ENCODE results near the gene PDGFA.

Gene PDGFA

GRCh38 chr7:512146-512510, 7.5 kb downstream of the PDGFA start:
- H3K36me3 ChIP-seq (replicated peaks): no peaks in the 10 kb centered on the region

DNA sequence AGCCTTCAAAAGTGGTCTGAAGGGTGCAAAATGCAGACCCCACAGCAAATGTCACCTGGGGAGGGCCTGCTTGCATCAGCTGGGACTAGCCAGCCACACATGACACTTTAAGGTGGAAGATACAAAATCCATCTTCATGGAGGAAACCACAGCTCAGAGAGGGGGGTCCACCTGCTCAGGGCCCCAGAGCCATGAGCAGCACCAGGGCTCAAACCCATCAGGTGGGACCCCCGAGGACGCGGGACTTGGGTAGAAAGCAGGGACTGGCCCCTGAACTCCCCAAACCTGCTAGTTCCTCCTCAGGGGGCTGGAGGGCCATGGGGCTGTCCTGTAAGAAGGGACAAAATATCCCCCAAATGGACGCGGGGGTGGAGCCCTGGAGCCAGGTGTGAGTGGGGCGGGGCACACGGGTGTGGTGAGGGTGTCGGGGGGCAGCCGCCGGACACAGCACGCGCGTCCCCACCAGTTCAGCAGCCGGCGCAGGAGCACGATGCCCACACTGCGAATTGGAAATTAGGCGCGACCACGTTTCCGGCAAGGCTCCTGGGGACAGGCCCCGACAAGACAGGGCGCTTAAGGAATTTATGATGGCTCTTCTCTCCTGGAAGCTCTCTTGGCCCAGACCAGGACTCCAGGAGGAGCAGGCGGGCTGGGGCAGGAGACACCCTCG, 8.0 kb downstream of the PDGFA start:
- Histone ChIP-seq H3K9me3 (no peaks in the 10 kb centered on the region), H3K4me3 (no peak overlapping the region), H3K36me3 (replicated peaks) (no peaks in the 10 kb centered on the region), H3K27me3 (ENCODE audit: low read depth) (no peaks in the 10 kb centered on the region), H3K4me1 (no peaks in the 10 kb centered on the region)
- in situ Hi-C loops (cut with MboI; ENCODE audit: low sequenced_read_pairs): no loop called here
- no peak for DNase-seq (ENCODE audit: low spot score in 2 of 2)

More at GRCh38 chr7:512146-512510, 7.5 kb downstream of the PDGFA start:
- Histone ChIP-seq H3K4me1 (no peaks in the 10 kb centered on the region), H3K27me3 (ENCODE audit: low read depth) (no peaks in the 10 kb centered on the region), H3K4me3 (no peak overlapping the region), H3K9me3 (no peaks in the 10 kb centered on the region)
- no peak for DNase-seq (ENCODE audit: low spot score in 2 of 2)
- in situ Hi-C loops (cut with MboI; ENCODE audit: low sequenced_read_pairs): no loop called here

GRCh38 chr7:510782-511281, 8.8 kb downstream of the PDGFA start:
- Histone ChIP-seq H3K4me3 (no peak overlapping the region), H3K4me1 (no peaks in the 10 kb centered on the region), H3K36me3 (replicated peaks) (no peaks in the 10 kb centered on the region), H3K27me3 (ENCODE audit: low read depth) (no peaks in the 10 kb centered on the region), H3K9me3 (no peaks in the 10 kb centered on the region)
- in situ Hi-C loops (cut with MboI; ENCODE audit: low sequenced_read_pairs): no loop called here
- DNase-seq (ENCODE audit: low spot score in 2 of 2): no peak

- no peaks in the 10 kb centered on the region for H3K9me3 ChIP-seq
- H3K27me3 ChIP-seq (ENCODE audit: low read depth): no peaks in the 10 kb centered on the region
- no peak overlapping the region for H3K4me3 ChIP-seq
- no peak for DNase-seq (ENCODE audit: low spot score in 2 of 2)
- no peaks in the 10 kb centered on the region for H3K36me3 ChIP-seq (replicated peaks)
- no peaks in the 10 kb centered on the region for H3K4me1 ChIP-seq
- in situ Hi-C loops (cut with MboI; ENCODE audit: low sequenced_read_pairs): no loop called here
Observed at GRCh38 chr7:510131-510481, 9.5 kb downstream of the PDGFA start.

DNA sequence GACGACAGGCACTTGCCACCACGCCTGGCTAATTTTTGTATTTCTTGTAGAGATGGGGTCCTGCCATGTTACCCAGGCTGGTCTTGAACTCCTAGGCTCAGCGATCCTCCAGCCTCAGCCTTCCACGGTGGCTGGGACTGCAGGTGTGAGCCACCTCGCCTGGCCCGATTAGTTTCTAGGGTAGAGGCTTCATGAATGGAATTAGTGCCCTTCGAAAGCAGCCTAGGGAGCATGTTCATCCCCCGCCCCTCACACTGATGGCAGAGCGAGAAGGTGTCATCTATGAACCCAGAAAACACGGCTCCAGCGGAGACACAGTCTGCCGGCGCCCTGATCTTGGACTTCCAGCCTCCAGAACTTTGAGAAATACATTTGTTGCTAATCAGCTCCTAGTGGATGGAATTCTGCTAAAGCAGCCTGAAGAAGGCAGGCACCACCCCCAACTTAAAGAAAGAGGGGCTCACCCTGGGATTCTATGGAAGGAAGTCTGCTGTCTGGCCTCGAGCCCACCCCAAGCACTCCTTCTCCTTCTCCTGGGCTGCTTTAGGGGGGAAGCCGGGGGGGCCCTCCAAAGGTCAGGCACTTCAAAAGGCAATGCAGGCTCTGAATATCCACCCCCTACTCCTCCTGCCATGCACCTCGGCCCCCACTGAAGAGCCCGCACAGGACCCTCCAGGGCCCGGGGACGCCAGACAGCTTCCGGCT, 10.1 kb downstream of the PDGFA start:
- in situ Hi-C loops (cut with MboI; ENCODE audit: low sequenced_read_pairs): no loop called here

DNA sequence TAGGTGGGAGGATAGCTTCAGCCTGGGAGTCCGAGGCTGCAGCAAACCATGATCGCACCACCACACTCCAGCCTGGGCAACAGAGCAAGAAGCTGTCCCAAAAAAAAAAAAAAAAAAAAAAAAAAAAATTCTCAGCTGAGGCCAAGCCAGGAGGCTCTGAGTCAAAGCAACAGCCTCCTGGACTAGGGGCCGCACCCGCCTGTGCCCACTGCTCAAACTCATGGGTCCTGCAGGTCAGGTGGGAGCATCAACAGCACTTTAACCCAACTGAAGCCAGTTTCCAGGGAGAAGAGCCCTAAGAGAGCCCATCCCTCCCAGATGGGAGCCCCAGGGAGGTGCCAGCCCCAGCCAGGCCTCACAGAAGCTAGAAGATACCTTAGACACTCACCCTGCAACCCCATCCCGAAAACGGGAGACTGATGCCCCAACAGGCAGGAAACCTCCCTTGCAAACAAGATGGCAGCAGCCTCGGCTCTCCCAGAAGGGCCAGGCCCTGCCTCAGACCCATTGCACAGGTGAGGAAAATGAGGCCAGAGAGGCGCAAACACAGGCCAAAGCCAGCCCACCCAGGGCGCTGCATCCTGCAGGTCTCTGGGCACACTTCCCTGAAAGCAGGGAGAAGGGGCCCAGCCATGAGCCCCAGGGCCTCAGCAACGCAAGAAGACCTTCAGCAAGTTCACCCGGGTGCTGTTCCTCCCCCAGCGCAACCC, 11.0 kb downstream of the PDGFA start:
- no peaks in the 10 kb centered on the region for H3K27me3 ChIP-seq (ENCODE audit: low read depth)
- no peak overlapping the region for H3K4me3 ChIP-seq
- no peaks in the 10 kb centered on the region for H3K36me3 ChIP-seq (replicated peaks)
- H3K9me3 ChIP-seq: no peaks in the 10 kb centered on the region
- in situ Hi-C loops (cut with MboI; ENCODE audit: low sequenced_read_pairs): no loop called here
- DNase-seq (ENCODE audit: low spot score in 2 of 2): no peak
- no peaks in the 10 kb centered on the region for H3K4me1 ChIP-seq

More for the DNA sequence above, 10.1 kb downstream of the PDGFA start:
- no peak for DNase-seq (ENCODE audit: low spot score in 2 of 2)
- Histone ChIP-seq H3K27me3 (ENCODE audit: low read depth) (no peaks in the 10 kb centered on the region), H3K9me3 (no peaks in the 10 kb centered on the region), H3K4me1 (no peaks in the 10 kb centered on the region), H3K4me3 (no peak overlapping the region), H3K36me3 (replicated peaks) (no peaks in the 10 kb centered on the region)

DNA sequence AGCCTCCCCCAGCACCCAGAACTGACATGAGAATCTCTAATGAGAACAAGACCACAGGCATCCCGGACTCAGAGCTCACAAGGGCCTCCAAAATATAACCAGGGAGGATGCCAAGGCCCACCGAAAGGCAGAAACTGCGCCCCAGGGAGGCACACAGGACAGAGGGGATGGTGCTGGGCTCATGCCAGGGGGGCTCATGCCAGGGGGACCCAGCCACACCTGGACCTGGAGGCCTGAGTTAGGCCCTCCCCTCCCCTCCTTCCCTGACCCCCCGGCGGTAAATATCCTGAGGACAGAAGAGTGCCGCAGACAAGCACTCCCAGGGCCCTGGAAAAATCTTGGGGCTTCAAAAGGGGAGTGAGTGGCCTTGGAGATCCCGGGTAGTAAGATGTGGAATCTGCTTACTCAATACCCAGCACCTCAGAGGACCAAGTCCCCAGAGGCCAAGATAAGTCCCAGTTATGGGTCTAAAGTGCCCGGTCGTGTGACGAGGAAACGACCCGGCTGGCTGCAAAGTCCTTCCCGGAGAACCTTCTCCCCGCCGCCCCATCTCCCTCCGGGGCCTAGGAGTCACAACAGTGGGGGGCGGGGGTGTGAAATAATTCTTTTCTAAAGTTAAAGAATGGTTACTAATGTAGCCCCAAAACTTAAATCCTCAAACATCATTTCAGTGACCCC, 11.9 kb downstream of the PDGFA start:
- in situ Hi-C loops (cut with MboI; ENCODE audit: low sequenced_read_pairs): no loop called here
- Histone ChIP-seq H3K27me3 (ENCODE audit: low read depth) (no peaks in the 10 kb centered on the region), H3K4me3 (no peak overlapping the region), H3K36me3 (replicated peaks) (no peaks in the 10 kb centered on the region), H3K9me3 (no peaks in the 10 kb centered on the region), H3K4me1 (no peaks in the 10 kb centered on the region)
- DNase-seq (ENCODE audit: low spot score in 2 of 2): no peak

DNA sequence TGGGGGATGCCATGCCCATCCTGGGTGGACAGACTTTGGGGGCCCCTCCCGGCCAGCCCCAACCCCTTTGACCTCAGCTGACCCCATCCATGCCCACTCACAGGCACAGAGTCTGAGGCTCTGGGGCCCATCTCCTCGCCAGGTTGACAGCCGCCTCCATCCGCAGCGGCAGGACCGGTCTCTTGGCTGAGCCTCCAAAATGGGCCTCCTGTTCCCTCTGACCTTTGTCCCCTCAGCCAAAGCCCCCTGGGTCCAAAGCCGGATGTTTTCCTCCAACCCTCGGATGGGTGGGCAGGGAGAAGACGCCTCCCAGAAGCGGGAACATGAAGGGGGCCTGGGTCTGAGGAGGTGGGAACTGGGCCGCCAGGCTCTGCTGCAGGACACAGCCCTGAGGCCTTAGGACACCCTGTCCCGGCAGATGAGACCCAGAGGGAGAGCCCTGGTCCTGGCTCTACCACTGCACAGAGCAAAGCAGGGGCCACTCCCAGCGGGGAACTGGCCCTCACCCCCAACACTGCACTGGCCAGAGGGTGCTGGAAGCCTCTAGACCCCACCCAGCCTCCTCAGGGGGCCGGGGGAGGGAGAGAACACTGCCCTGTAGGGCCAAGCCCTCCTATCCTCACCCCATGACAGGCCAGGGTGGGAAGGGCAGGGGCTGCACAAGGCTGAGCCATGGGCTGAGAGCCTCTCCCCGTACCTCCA, 12.6 kb downstream of the PDGFA start:
- Histone ChIP-seq H3K36me3 (replicated peaks) (no peaks in the 10 kb centered on the region), H3K4me3 (no peak overlapping the region), H3K27me3 (ENCODE audit: low read depth) (no peaks in the 10 kb centered on the region), H3K9me3 (no peaks in the 10 kb centered on the region), H3K4me1 (no peaks in the 10 kb centered on the region)
- DNase-seq (ENCODE audit: low spot score in 2 of 2): no peak
- in situ Hi-C loops (cut with MboI; ENCODE audit: low sequenced_read_pairs): no loop called here

GRCh38 chr7:506391-506831, 13.2 kb downstream of the PDGFA start:
- in situ Hi-C loops (cut with MboI; ENCODE audit: low sequenced_read_pairs): no loop called here
- Histone ChIP-seq H3K9me3 (no peaks in the 10 kb centered on the region), H3K27me3 (ENCODE audit: low read depth) (no peaks in the 10 kb centered on the region), H3K4me1 (no peaks in the 10 kb centered on the region), H3K4me3 (no peak overlapping the region), H3K36me3 (replicated peaks) (no peaks in the 10 kb centered on the region)
- no peak for DNase-seq (ENCODE audit: low spot score in 2 of 2)

GRCh38 chr7:505171-505570, 14.5 kb downstream of the PDGFA start:
- H3K4me3 ChIP-seq: no peak overlapping the region
- no peaks in the 10 kb centered on the region for H3K36me3 ChIP-seq (replicated peaks)
- H3K9me3 ChIP-seq: no peaks in the 10 kb centered on the region
- H3K4me1 ChIP-seq: no peaks in the 10 kb centered on the region
- no peaks in the 10 kb centered on the region for H3K27me3 ChIP-seq (ENCODE audit: low read depth)
- in situ Hi-C loops (cut with MboI; ENCODE audit: low sequenced_read_pairs): no loop called here
- no peak for DNase-seq (ENCODE audit: low spot score in 2 of 2)

DNA sequence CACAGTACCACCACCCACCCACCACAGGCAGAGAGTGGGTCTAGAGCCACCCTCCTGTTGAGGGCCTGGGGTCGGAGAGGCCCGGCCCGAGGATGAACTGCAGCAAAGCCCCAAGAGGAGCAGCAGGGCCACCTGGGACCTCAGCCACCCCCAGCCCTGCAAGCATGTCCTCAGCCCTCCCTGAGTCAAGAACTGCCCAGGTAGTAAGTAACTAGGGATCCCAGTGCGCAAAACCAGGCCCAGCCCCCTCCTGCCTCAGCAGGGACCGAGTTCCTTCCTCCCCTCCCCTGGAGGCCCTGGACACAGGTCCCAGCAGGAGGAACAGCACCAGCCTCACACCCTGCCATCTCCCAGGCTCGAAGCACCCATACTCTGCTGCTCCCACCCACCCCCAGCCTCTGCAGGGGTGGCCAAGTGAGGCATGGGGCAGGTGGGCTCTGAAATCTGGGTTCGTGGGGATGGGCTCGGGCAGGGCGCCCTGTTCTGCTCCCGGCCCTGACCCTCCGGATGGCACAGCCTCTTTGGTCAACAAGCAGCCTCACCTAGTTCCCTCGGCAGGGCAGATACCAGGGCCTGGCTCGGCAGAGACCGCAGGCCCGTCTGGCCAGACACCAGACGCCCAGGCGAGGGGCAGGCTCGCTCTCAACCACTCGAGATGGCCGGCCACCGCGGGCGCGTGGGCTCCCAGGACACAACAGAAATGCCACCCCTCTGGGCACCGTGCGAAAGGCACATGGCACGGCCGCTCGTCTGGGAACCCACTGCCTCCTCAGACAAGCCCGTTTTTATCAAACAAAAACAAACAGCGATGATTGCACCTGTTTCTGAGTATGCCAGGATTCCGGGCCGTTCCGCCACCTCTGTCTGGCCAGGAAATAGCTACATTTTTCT, 15.2 kb downstream of the PDGFA start:
- no peaks in the 10 kb centered on the region for H3K4me1 ChIP-seq
- no peak overlapping the region for H3K4me3 ChIP-seq
- no peaks in the 10 kb centered on the region for H3K36me3 ChIP-seq (replicated peaks)
- in situ Hi-C loops (cut with MboI; ENCODE audit: low sequenced_read_pairs): no loop called here
- DNase-seq (ENCODE audit: low spot score in 2 of 2): no peak
- H3K9me3 ChIP-seq: no peaks in the 10 kb centered on the region
- no peaks in the 10 kb centered on the region for H3K27me3 ChIP-seq (ENCODE audit: low read depth)

- in situ Hi-C loops (cut with MboI; ENCODE audit: low sequenced_read_pairs): no loop called here
- no peaks in the 10 kb centered on the region for H3K4me1 ChIP-seq
- DNase-seq (ENCODE audit: low spot score in 2 of 2): no peak
- H3K36me3 ChIP-seq (replicated peaks): no peaks in the 10 kb centered on the region
- H3K4me3 ChIP-seq: no peak overlapping the region
- no peaks in the 10 kb centered on the region for H3K9me3 ChIP-seq
- H3K27me3 ChIP-seq (ENCODE audit: low read depth): no peaks in the 10 kb centered on the region
Observed at GRCh38 chr7:503575-504111, 16.0 kb downstream of the PDGFA start.
